Measurements from ENCODE around the gene MPDU1.
A peak's percentile ranks its signal among the peaks of the same experiment; 100 is the strongest.

Gene MPDU1

GRCh38 chr17:7582396-7583252 lies 1.0 kb upstream of the MPDU1 start:
- ChIA-PET CTCF (interaction anchor here (1.0 to 5.1 kb wide), 4 partner anchors 22 to 302 kb away, joined by 3 to 57 read pairs (median 19); partner anchors contain the start of genes SENP3, TP53 and WRAP53), POLR2A (interaction anchor here (0.7 to 3.6 kb wide), 6 partner anchors 9 to 104 kb away, joined by 3 to 45 read pairs (median 6); partner anchors contain the start of genes POLR2A, TP53 and WRAP53)
- peak overlapping the region; percentile 81 for H3K4me3 ChIP-seq (ENCODE audit: low read depth, low read length)
- no peak for DNase-seq (ENCODE audit: low read depth, low spot score)
- TF ChIP-seq, protein P1, sequence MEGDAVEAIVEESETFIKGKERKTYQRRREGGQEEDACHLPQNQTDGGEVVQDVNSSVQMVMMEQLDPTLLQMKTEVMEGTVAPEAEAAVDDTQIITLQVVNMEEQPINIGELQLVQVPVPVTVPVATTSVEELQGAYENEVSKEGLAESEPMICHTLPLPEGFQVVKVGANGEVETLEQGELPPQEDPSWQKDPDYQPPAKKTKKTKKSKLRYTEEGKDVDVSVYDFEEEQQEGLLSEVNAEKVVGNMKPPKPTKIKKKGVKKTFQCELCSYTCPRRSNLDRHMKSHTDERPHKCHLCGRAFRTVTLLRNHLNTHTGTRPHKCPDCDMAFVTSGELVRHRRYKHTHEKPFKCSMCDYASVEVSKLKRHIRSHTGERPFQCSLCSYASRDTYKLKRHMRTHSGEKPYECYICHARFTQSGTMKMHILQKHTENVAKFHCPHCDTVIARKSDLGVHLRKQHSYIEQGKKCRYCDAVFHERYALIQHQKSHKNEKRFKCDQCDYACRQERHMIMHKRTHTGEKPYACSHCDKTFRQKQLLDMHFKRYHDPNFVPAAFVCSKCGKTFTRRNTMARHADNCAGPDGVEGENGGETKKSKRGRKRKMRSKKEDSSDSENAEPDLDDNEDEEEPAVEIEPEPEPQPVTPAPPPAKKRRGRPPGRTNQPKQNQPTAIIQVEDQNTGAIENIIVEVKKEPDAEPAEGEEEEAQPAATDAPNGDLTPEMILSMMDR (IDR thresholded peaks at IDR 0.05; ENCODE audit: insufficient read depth, low read length, missing control alignments) = no peak

DNA sequence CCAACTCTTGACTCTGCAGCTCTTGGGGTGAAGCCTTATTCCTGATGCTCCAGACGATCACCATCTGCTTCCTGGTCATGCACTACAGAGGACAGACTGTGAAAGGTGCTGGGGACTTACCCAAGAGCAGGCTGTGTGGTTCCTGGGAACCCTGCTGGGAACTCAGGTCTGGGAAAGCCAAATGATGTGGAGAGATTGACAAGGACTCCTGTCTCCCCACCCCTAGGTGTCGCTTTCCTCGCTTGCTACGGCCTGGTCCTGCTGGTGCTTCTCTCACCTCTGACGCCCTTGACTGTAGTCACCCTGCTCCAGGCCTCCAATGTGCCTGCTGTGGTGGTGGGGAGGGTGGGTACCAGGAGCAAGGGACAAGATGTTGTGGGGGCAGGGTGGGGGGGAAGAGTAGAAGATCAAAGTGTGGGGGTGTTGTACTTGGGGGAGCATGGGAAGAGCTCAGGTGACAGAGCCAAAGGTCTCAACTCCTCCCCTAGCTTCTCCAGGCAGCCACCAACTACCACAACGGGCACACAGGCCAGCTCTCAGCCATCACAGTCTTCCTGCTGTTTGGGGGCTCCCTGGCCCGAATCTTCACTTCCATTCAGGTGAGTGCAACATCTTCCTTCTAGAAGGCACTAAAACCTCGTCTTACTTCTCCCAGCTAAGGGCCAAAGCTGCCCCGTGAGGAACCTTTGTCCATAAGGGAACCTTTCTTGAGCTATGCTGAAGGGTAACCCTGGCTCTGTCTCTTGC lies 3.2 kb downstream of the MPDU1 start:
- ChIA-PET POLR2A (interaction anchor here (0.6 to 4.4 kb wide), 10 partner anchors 8 to 236 kb away, joined by 3 to 31 read pairs (median 4); partner anchors contain the start of genes CD68, FXR2, POLR2A and SAT2), CTCF (interaction anchor here (0.9 to 5.1 kb wide), 8 partner anchors 11 to 101 kb away, joined by 3 to 57 read pairs (median 4); partner anchors contain the start of genes SENP3, TP53 and WRAP53)
- no peak overlapping the region for H3K4me3 ChIP-seq (ENCODE audit: low read depth, low read length)
- DNase-seq (ENCODE audit: low read depth, low spot score) = no peak
- TF ChIP-seq, protein P1 (IDR thresholded peaks at IDR 0.05; ENCODE audit: insufficient read depth, low read length, missing control alignments) = peak; percentile 12

DNA sequence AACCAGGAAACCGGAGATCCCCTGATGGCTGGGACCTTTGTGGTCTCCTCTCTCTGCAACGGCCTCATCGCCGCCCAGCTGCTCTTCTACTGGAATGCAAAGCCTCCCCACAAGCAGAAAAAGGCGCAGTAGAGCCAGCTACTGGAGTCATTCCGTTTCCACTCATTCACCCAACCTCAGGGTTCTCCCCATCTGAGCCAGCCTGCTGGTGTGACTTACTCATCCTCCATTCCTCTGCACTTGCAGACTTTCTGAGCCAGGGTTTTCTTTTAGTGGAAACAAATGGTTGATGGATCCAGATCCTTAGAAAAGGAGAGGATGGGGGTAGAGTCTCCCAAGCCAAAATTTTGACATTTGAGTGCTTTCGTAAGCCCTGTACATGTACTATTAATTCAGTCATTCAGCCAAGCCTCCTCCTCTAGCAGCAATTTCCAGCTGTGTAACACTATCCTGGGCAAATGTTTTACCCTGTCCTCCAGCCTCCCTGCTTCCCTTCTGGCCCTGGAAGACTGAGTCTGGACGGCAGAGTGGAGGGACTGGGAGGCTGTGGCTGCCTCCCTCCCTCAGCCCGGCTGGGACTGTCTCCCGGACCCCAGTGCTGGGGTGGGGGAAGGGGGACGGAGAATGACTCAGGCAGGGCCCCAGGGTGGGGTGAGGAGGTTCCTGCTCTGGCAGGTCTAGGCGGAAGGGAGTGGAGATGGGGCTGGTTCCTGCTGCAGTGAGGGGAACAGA lies 3.9 kb downstream of the MPDU1 start:
- CTCF ChIA-PET = interaction anchor here (0.9 to 5.1 kb wide), 8 partner anchors 9 to 100 kb away, joined by 3 to 57 read pairs (median 21); partner anchors contain the start of genes CD68, SENP3, TP53 and WRAP53
- POLR2A ChIA-PET = interaction anchor here (0.6 to 4.4 kb wide), 10 partner anchors 9 to 236 kb away, joined by 3 to 31 read pairs (median 4); partner anchors contain the start of genes CD68, FXR2, POLR2A and SAT2
- H3K4me3 ChIP-seq (ENCODE audit: low read depth, low read length) = peak overlapping the region; percentile 23; the same call in 1 of the 2 replicates
- TF ChIP-seq, protein P1 (IDR thresholded peaks at IDR 0.05; ENCODE audit: insufficient read depth, low read length, missing control alignments) = peak; percentile 21
- peak; percentile 86 for DNase-seq (ENCODE audit: low read depth, low spot score)

DNA sequence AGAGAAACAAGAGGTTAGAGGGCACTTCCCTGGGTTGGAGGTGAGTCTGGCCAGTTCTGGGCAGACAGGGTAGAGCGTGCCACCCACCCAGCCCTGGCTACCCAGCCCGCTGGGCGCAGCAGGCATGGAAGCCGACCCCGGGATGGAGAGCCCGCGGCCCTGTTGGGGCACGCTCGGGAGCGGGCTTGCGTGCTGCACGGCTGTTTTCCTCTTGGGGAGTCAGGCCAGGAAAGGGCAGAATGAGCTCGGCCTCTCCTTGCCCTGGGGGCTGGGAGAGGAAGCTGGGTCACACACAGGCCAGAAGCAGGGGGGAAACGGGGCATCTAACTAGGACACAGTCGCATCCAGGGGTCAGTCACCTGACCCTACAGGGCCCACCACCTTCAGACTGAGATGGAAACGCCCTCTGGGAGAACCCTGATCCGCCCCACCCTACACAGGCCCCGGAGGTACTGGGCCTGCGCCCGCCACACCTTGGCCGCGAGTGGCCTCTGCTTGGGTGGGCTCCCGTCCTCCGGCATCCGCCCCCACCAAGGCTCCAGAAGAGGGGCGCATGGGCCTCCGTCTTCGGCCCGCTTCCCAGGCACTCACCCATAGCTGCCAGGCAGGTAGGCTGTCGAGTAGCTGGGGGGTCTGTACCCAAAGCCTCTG lies 5.0 kb downstream of the MPDU1 start:
- DNase-seq (ENCODE audit: low read depth, low spot score) = no peak
- TF ChIP-seq, protein P1 (IDR thresholded peaks at IDR 0.05; ENCODE audit: insufficient read depth, low read length, missing control alignments) = no peak
- no peak overlapping the region; the same call in 1 of the 2 replicates for H3K4me3 ChIP-seq (ENCODE audit: low read depth, low read length)
- CTCF ChIA-PET = interaction anchor here (0.7 to 4.5 kb wide), 32 partner anchors 10 to 543 kb away, joined by 3 to 61 read pairs (median 6); partner anchors contain the start of genes ATP1B2, CD68, DNAH2 and FXR2
- POLR2A ChIA-PET = interaction anchor here (0.5 to 4.4 kb wide), 7 partner anchors 10 to 193 kb away, joined by 3 to 31 read pairs (median 4); partner anchors contain the start of genes CD68, FXR2 and WRAP53

DNA sequence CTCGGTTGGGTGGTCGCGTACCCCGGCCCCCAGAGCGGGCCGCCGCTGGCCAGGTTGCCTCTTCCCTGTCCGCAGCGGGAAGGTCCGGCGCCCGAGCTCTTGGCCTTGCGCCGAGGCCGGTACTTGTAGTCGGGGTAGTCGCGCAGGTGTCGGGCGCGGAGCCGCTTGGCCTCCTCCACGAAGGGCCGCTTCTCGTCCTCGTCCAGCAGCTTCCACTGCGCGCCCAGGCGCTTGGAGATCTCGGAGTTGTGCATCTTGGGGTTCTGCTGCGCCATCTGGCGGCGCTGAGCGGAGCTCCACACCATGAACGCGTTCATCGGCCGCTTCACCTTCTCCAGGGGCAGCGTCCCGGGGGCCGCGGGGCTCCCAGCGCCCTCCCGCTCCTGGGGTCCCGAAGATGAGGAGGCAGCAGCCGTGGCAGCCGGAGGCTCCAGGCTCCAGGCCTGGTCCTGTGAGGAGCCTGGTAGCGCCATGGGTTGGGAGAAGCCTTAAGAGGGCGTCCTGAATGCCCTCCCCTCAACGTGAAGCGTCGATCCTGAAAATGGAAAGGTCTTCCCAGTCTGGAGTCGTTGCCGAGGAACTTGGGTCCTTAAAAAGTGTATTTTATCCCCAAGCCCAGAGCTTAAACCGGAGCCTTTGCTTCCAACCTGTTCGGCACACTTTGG lies 5.7 kb downstream of the MPDU1 start:
- peak overlapping the region; percentile 6; the same call in 1 of the 2 replicates for H3K4me3 ChIP-seq (ENCODE audit: low read depth, low read length)
- CTCF ChIA-PET = interaction anchor here (0.7 to 4.5 kb wide), 35 partner anchors 11 to 544 kb away, joined by 3 to 61 read pairs (median 4); partner anchors contain the start of genes ATP1B2, CD68, DNAH2 and FXR2
- POLR2A ChIA-PET = interaction anchor here (0.5 to 4.4 kb wide), 6 partner anchors 11 to 194 kb away, joined by 3 to 31 read pairs (median 4); partner anchors contain the start of genes CD68 and WRAP53
- TF ChIP-seq, protein P1 (IDR thresholded peaks at IDR 0.05; ENCODE audit: insufficient read depth, low read length, missing control alignments) = peak; percentile 89
- DNase-seq (ENCODE audit: low read depth, low spot score) = no peak
